GM23338 (cell line): ENCODE results near the gene MRPS6.

Source experiments
- CREB1 ChIP-seq: fragments of 250-450 bp; sonication (Bioruptor Pico); IDR thresholded peaks from 2 replicates; pipeline ENCODE4 v1.5.0; 2020; ENCODE audit warnings: low read depth, mild to moderate bottlenecking, moderate library complexity
- EZH2 ChIP-seq: fragments of 200-600 bp; sonication (generic); IDR thresholded peaks from one replicate; pipeline ENCODE4 v1.8.0; 2017; ENCODE audit warnings: antibody characterized with exemption, mild to moderate bottlenecking, low read depth; ENCODE audit not compliant: unreplicated experiment
- EZH2phosphoT487 ChIP-seq: fragments of 200-600 bp; sonication (generic); IDR thresholded peaks from one replicate; pipeline ENCODE4 v1.8.1; 2018; ENCODE audit warnings: antibody characterized with exemption; ENCODE audit not compliant: unreplicated experiment
- JUNB ChIP-seq: IDR thresholded peaks from one replicate; pipeline ENCODE4 v1.6.1; 2016; ENCODE audit warnings: antibody characterized with exemption; ENCODE audit not compliant: unreplicated experiment
- NANOG ChIP-seq: IDR thresholded peaks from 2 replicates; pipeline ENCODE4 v1.6.1; 2016; ENCODE audit warnings: antibody characterized with exemption, borderline replicate concordance
- POLR2AphosphoS5 ChIP-seq: IDR thresholded peaks from 2 replicates; pipeline ENCODE4 v1.6.1; 2016; ENCODE audit warnings: antibody characterized with exemption, low read depth
- REST ChIP-seq: IDR thresholded peaks from one replicate; pipeline ENCODE4 v1.6.1; 2018; ENCODE audit warnings: antibody characterized with exemption; ENCODE audit not compliant: unreplicated experiment
- STAT1 ChIP-seq: IDR thresholded peaks from one replicate; pipeline ENCODE4 v1.6.1; 2016; ENCODE audit warnings: antibody characterized with exemption; ENCODE audit not compliant: unreplicated experiment
- ZNF114 ChIP-seq: fragments of 250-450 bp; sonication (Bioruptor Pico); IDR thresholded peaks from 2 replicates; pipeline ENCODE4 v1.5.0; 2020; ENCODE audit warnings: mild to moderate bottlenecking, moderate library complexity
- TF ChIP-seq, protein P1 (sequence below), 2 experiments: fragments of 200-600 bp in 1 of 2; sonication (generic) in 1 of 2; conservative IDR thresholded peaks; 2 replicates each; pipeline versions ENCODE4 v1.5.1 to v1.6.1; 2016 to 2017; ENCODE audit warnings: antibody characterized with exemption in 2 of 2, low read depth in 2 of 2, mild to moderate bottlenecking in 2 of 2, moderate library complexity in 1 of 2

GRCh38 chr21:34158866-34159835 lies 85.8 kb downstream of the MRPS6 start:
- TF ChIP-seq, protein P1, sequence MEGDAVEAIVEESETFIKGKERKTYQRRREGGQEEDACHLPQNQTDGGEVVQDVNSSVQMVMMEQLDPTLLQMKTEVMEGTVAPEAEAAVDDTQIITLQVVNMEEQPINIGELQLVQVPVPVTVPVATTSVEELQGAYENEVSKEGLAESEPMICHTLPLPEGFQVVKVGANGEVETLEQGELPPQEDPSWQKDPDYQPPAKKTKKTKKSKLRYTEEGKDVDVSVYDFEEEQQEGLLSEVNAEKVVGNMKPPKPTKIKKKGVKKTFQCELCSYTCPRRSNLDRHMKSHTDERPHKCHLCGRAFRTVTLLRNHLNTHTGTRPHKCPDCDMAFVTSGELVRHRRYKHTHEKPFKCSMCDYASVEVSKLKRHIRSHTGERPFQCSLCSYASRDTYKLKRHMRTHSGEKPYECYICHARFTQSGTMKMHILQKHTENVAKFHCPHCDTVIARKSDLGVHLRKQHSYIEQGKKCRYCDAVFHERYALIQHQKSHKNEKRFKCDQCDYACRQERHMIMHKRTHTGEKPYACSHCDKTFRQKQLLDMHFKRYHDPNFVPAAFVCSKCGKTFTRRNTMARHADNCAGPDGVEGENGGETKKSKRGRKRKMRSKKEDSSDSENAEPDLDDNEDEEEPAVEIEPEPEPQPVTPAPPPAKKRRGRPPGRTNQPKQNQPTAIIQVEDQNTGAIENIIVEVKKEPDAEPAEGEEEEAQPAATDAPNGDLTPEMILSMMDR (conservative IDR thresholded peaks at IDR 0.05; ENCODE audit: low read depth in 2 of 2) = no peak
- TF ChIP-seq POLR2AphosphoS5 (no peak), EZH2 (no peak), REST (no peak), NANOG (no peak), ZNF114 (CRISPR knock-in tag) (no peak), EZH2phosphoT487 (no peak), CREB1 (CRISPR knock-in tag) (no peak), STAT1 (no peak), JUNB (no peak)
